Activated CD8-positive, alpha-beta memory T cell treated with anti-CD3 and anti-CD28 coated beads for 1 hour (primary cell): ENCODE results near the gene DUSP16.
"Not testable (repeated sequence)": the region's sequence is repeated elsewhere in the genome, so short reads cannot be mapped to it uniquely, and the experiment has no call there.

Experiments
- DNase-seq, 2 donors: peaks; one replicate each; pipeline ENCODE4 v3.0.0-alpha.2; 2020; ENCODE audit warnings: low read depth in 1 of 2; ENCODE audit errors: extremely low read depth in 1 of 2

DUSP16 gene

DNA sequence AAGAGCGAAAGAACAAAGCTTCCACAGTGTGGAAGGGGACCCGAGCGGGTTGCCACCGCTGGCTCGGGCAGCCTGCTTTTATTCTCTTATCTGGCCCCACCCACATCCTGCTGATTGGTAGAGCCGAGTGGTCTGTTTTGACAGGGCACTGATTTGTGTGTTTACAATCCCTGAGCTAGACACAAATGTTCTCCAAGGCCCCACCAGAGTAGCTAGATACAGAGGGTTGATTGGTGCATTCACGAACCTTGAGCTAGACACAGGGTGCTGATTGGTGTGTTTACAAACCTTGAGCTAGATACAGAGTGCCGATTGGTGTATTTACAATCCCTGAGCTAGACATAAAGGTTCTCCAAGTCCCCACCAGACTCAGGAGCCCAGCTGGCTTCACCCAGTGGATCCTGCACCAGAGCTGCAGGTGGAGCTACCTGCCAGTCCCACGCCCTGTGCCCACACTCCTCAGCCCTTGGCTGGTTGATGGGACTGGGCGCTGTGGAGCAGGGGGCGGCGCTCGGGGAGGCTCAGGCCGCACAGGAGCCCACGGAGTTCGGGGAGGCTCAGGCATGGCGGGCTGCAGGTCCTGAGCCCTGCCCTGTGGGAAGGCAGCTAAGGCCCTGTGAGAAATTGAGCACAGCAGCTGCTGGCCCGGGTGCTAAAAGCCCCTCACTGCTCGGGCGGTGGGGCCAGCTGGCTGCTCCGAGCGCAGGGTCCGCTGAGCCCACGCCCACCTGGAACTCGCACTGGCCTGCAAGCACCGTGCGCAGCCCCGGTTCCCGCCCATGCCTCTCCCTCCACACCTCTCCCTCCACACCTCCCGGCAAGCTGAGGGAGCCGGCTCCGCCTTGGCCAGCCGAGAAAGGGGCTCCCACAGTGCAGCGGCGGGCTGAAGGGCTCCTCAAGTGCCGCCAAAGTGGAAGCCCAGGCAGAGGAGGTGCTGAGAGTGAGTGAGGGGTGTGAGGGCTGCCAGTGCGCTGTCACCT, 90.4 kb downstream of the DUSP16 start:
- DNase-seq: not testable (repeated sequence)

DNA sequence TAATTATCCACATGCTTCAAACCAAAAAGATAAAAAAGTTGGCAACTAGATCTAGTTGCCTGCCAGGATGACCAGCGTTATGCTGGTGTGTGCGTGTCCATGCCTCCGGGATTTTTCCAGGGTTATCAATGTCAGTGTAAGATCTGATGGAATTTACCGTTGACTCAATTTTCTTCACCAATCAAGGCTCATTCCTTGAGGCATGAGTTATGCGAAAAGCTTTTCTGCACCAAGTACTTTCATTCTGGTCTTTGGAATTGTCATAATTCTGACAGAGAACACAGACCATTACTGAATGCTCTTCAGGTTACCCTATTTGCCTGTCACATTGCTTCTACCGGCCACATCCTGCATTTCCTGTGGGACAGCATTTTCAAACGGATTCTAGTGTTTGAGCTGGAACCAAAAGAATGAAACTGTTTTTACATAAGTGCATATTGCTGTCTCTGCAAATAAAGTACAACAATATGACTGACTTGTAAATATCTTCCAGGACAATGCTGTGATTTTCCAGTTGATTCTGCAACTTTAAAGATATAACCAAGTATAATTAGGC, 91.8 kb downstream of the DUSP16 start:
- no peak for DNase-seq

DNA sequence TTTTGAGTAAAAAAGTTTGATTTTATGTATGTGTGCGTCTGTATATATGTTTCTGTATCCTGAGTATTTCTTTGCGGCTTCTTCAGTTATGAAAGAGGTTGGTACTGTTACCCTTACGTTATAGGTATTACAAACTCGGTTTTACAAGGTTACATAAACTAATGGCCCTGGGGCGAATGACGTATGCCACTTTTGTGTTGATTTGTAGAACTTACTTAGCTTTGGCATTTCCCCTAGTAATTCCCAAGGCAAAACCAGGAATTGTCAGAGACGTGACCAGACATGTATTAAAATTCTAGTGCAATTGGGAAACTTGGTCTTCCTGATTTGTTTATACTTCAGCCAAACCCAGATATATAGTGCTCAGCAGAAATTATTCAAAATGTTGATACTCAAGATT, 93.3 kb downstream of the DUSP16 start:
- DNase-seq: no peak

DNA sequence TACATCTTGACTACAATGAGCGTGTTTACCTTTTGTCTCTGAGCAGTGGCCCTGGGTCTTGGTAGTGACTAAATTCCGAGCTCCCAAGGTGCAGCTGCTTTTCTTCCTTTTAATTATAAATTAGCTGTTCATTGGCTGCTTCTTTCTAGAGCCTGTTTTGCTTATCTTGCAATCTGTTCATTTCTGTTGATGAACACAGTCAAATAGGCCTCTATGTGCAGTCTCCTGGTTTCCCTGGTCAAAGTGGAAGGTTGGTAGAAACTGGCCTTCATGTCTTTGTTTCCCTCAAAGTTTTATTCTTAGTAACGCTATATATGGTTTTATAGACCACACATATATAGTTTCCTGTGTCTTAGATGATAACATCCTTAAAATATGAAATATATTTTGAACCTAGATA, 94.1 kb downstream of the DUSP16 start:
- no peak for DNase-seq

DNA sequence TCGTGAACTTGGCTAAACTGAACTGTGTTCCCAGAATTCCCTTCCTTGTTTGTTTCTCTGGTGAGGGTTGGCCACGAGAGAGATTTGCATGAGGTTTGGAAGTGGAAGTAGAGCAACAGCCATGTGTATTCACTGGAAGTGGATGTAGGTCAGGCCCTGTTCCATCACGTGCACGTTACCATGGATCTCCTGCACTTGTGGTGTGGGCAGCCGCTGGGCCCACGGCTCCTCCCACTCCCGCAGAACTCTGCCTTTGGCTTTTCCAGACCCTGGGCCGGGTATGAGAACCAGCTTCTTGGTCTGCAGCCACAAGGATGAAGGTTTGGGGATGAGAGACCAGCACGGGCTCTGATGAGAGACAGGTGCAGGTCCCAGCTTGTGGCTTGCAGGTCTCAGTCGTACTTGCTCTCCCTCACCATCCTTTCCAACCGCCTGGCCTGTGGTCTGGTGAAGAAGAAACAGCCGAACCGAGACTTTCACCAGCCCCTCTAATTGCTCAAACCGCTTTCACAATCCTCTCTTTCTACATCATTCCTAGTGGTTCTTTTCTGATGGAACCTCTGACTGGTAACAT, 94.9 kb downstream of the DUSP16 start:
- no peak for DNase-seq

DNA sequence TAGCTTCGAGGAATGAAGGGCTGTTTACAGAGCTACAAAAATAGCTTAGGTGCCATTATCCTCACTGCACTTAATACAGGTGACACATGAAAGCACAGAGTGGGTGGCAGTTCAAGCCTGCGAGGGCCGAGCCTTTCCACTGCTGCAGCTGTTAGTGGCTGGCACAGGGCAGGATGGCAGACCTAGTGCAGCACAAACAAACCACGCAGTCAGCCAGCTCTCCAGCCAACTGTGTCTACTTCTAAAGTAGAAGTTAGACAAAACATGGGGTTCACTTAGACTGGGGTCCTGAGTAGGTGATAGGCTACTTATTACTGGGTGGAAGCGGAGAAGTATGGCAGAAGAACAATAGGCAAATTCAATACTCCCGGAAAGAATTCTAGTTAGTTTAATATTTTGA, 95.4 kb downstream of the DUSP16 start:
- DNase-seq: peak in 1 of 2 donors; percentile 24

DNA sequence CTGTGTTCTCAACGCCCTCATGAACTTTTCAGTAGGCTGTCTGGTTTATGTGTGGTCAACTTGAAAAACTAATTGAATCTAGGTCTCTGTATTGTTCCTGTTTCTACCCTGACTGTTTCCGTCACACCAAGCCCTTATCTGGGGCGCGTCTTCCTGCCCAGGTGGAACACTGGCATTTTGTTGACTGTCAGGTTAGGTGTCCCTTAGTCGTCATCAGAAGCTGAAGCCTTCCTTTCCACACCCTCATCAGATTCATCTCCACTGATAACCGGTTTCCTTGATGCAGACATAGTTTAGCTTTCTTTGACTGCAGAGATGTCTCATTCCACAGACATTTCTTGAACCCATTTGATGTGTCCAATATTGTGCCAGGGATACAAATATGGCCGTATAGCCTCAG, 96.5 kb downstream of the DUSP16 start:
- peak in 1 of 2 donors; percentile 35 for DNase-seq

DNA sequence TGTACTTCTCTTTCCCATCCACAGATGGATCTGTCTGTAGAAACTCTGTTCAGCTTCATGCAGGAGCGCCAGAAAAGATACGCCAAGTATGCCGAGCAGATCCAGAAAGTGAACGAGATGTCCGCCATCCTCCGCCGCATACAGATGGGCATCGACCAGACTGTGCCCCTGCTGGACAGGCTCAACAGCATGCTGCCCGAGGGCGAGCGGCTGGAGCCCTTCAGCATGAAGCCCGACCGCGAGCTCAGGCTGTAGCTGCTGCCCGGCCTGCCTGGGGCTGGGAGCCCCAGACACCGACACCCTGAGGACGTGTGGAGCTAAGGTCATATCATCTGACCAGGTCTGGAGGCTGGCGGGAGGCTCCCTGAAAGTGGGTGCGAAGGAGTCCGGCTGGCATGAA, 97.1 kb downstream of the DUSP16 start:
- no peak for DNase-seq

DNA sequence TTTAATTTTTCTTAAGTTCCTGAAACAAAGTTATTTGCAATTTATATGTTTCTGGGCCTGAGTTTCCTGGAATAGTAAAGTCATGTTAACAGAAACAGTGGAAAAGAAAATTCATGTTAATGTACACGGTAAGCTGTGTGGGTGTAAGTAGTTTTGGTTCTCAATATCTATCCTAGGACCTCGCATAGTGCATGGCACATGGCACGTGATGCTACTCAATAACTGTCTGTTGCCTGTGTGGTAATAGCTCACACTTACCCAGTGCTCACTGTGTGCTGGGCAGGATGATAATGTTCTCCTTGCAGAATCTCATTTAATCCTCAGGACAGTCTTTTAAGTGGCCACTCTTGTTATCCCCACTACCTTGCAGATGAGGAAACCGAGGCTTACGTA, 100.7 kb downstream of the DUSP16 start:
- DNase-seq: no peak

DNA sequence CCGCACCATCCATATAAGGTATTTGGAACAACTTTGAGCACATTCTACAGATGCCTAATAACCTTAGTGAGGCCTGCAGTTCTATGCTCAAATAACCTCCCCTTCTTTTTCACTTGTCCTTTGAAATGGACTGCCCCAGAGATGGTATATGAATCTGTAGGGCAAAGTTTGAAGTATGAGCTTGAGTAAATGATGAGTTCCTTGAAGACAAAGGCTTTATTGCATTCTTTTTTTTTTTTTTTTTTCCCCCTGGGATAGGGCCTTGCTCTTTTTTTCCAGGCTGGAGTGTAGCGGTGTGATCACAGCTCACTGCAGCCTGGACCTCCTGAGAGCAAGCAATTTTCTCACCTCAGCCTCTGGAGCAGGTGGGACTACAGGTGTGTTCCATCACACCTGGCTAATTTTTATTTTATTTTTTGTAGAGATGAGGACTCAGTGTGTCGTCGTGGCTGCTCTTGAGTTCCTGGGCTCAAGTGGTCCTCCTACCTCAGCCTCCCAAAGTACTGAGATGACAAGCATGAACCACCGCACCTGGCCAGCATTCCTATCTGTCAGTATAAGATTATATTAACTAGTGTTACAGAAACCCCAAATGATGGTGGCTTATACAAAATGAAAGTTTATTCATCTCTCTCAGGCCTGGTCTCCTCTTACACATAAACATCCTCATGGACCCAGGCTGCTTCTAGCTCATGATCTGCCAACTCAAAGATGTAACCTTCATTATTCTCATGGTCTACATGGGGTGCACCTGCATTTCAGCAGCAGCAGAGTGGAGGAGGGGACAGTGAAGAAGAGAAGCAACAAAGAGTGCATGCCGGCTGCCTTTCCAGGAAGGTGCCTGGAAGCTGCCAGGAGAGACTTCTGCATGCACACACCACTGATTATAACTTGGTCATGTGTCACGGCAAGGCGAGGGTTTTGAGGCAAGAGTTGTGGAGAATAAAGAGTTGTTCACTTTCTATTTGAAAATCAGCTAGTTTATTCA, 101.4 kb downstream of the DUSP16 start:
- no peak for DNase-seq

DNA sequence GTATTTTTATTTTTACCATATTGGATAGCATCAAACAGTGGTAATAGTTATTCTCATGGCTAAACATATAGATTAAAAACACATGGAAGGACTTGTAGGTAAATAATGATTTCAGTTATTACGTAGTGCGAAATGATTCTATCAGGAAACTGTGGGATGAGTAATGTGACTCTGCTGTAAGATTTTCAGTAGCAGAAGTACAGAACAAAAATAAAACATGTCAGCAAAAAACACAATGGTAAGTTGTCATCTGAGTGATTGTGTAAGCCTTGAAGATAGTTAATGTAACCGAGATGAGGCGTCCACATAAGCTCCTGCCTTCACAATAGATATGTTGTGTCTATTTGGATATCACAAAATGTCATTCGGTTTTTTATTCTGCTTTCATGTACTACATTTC, 106.0 kb downstream of the DUSP16 start:
- DNase-seq: no peak

DNA sequence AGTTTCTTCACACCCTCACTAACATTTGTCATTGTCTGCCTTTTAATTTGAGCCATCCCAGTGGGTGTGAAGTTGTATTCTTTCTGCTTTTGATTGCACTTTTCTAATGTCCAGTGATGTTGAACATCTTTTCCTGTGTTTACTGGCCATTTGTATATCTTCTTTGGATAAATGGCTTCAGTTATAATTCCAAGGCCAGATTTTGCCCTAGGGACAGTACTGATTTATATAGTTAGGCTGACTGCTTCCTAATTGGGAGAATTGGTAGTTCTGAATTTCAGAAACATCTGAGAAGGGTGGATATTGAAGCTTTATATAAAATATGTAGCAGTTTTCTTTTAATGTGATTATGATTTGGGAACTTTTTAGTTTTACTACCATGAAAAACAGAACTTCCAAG, 108.3 kb downstream of the DUSP16 start:
- no peak for DNase-seq

DNA sequence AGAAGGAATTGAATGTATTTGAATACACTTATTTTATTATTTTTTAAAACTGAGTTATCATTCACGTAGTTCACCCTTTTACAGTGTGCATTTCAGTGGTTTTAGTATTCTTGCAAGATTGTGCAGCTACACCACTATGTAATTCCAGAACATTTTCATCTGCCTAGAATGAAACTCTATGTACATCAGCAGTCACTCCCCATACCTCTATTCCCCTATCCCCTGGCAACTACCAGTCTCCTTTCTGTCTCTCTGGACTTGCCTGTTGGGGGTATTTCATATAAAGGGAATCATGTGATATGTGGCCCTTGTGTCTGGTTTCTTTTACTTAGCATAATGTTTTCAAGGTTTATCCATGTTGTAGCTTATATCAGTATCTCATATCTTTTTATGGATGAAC, 109.0 kb downstream of the DUSP16 start:
- no peak for DNase-seq

DNA sequence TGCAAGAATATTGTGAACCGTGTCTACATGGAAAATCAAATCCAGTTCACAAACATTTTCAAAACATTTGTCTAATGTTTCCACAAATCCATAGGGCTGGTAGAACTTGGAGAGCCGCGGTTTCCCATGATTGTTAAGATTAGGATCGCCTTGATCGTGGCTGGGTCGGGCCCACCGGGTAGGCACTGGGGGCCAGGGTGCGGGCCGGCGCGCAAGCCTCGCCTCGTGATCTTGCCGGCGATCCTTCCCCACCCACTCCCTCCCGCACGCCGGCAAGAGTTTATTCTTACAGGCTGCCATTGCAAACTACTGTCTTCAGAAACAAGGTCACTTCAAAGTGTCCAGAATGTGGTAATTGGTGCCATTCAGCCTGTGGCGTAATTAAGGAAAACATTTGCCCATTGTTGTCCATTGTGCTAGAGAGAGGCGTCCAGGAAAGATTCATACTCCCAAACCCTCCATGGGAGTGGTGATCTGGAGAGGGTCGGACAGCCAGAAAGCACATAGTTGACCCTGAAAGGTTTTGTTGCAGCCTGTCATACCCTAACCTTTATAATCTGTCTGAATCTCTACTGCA, 110.2 kb downstream of the DUSP16 start:
- no peak for DNase-seq

DNA sequence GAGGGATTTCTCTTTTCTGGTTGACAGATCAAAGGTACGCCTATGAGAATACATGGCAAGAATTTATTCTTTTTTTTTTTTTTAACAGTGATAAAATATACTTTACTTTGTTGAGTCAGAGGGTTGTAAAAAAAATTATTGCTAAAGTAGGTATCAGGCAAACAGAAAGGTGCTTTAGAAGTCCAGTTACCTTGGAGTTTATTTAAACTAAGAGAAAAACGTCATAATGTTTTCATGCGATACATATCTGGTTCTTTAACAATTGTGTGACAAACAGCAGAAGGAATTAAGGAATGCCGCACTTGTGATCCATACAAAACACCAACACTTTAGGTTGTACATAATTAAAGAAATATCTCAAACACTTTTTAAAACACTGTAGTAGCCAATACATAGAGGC, 111.6 kb downstream of the DUSP16 start:
- DNase-seq: no peak

DNA sequence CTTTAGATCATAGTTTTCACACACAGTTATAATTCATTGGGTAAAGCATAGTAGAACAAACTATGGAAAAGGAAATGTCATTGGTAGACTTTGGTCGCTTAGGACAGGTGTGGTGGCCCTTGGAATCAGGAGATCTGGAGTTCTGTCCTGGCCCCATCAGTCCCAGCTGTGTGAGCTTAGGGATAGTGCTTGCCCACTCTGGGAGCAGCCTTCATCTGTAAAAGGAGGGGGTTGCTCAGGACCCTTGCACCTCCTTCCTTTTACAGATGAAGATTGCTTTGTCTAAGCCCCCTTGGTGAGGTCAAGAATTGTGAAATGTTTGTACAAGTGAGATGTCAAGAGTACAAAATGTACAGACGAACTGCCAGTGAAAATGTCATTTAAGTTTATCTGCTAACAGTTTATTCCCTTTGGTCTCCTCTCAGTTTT, 112.6 kb downstream of the DUSP16 start:
- no peak for DNase-seq

DNA sequence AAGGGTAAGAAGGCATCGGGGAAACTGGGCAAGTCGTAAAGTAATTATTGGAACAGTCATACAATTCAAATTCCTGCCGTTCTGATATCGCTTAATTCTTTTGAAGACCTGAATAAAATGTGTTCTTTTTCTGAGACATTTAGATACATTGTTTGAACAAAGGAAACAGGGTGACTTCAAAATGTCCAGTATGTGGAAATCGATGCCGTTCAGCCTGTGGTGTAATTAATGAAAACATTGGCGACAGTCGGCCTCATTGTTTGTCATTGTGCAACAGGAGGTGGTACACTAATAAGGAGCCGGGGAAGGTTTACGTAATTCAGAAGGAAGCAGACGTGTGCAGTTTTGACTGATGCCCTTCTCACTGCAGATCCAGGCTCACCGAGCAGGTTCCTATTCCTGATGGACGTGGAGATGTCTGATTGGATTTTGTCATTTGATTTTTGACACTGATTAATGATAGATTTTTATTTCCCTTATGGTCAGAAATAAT, 113.1 kb downstream of the DUSP16 start:
- no peak for DNase-seq

DNA sequence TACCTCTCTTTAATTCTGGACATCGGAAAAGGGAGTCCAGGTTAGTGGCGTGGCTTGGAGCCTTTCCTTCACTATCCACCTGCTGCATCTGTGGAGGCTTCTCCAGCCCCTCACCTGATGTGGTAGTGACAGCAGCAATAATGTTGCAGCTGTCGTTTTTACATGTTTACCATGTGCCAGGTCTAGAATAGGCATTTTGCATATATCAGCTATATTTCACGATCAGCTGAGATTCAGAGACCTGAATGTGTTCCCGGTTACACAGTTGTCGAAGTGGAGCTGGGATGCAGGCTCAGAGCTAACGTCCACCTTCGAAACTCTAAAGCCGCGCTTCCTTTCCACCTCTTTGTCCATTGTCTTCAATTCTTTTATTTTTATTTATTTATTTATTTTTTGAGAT, 114.8 kb downstream of the DUSP16 start:
- no peak for DNase-seq

DNA sequence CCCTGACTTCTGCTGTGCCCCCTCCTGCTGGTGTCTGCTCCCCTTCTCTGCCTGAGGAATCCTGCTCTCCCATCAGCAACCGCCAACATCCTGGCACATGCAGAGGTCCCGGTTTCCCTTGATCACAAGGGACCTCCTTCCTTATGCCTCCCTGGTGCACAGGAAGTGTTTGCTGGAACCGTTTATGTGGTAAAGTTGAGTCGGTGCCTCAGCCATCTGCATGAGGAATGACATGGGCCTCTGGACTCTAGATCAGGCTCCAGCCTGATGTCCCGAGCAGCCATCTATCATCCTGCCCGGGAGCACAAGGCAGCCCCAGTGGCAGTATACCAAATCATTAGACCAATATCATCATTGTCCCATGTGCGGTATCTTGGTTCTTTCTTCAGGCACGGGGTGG, 115.4 kb downstream of the DUSP16 start:
- DNase-seq: no peak

DNA sequence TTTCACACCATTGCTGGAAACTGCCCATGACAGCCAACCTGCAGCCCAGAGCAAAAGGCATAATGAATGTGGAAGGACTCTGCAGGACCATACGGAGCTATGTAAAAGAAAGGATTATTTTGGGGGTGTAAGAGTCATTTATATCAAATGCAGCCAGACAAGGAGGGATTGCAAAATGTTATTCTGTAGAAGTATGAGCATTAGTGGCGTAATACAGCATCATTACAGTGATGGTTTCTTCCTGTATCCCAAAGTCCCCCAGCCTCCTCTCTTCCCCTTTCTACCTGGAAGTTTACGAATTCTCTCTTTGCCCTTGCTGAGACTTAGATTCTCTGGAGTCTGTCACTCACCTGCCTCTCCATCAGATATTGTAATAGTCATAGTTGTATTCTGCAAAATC, 115.9 kb downstream of the DUSP16 start:
- no peak for DNase-seq

DNA sequence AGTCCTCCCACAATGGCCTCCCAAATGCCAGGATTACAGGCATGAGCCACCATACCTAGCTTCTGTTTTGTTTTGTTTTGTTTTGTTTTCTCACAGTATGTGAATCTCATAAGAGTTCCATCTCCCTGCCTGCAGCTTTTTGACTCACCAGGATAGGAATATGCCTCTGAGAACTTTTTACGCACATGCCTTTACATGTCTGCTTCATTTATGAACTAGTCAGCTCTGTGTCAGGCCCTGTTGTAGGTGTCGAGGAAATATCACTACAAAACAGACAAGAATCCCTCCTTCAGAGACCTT, 116.8 kb downstream of the DUSP16 start:
- no peak for DNase-seq
